HepG2 (cell line): Measurements from ENCODE around the gene PSAPL1. TPM values are rescaled to one million over a fixed set of nuclear protein-coding genes. Genes with fewer than 3 reads are reported as not detected.

Experiments
- ATAC-seq: fragments of 200-7000 bp; cut with Tn5 transposase; 3 replicates; pipeline ENCODE4 v1.9.1; 2020; ENCODE audit warnings: mild to moderate bottlenecking, moderate library complexity
- BruUV-seq: library from RNA; stranded (reverse); fragments of 400-500 nt; replicated peaks from 2 replicates; lab custom pipeline; 2021; lab: Mats Ljungman, UMichigan
- CTCF ChIA-PET: fragments of 300-600 bp; formaldehyde crosslinking; extraction: SDS; loops from one replicate; lab custom pipeline; 2021; ENCODE audit warnings: low total read pairs, inconsistent platforms, low intra/inter-chr PET ratio; lab: Yijun Ruan, JAX
- POLR2A ChIA-PET: fragments of 350-600 bp; sonication (Branson Sonifier 250); formaldehyde crosslinking; loops from one replicate; lab custom pipeline; 2020; ENCODE audit warnings: antibody characterized with exemption, inconsistent platforms; lab: Yijun Ruan, JAX
- DNase-seq: peaks from one replicate; pipeline ENCODE4 v3.0.0-alpha.2; 2015; ENCODE audit warnings: low spot score
- FAIRE-seq: peaks from 3 replicates; lab custom pipeline; 2011; peaks lifted over from hg19 to GRCh38; lab: Jason Lieb, UNC
- H2AFZ ChIP-seq: one replicate; pipeline ENCODE4 v1.6.1; 2011; ENCODE audit warnings: low read length, inconsistent platforms
- H3K27ac ChIP-seq: fragments of 300-600 bp; 3 replicates; pipeline ENCODE4 v1.8.0; 2011; ENCODE audit warnings: mixed run types, mild to moderate bottlenecking, mixed read lengths, low read length, inconsistent platforms; ENCODE audit not compliant: insufficient read depth; ENCODE audit errors: extremely low read length
- H3K27me3 ChIP-seq, 2 experiments: fragments of 200-600 bp in 1 of 2; 2 replicates in 1 of 2; 3 replicates in 1 of 2; pipeline versions ENCODE4 v1.6.0 to v1.8.0; 2011; ENCODE audit warnings: low read length in 2 of 2, mild to moderate bottlenecking in 2 of 2, moderate library complexity in 2 of 2, inconsistent platforms in 1 of 2; ENCODE audit not compliant: insufficient read depth in 2 of 2, control insufficient read depth in 1 of 2
- H3K36me3 ChIP-seq, 2 experiments: fragments of 200-600 bp in 1 of 2; replicated peaks in 1 of 2; 2 replicates in 1 of 2; 3 replicates in 1 of 2; pipeline versions ENCODE4 v1.5.1 to v1.8.0; 2011; ENCODE audit warnings: low read length in 2 of 2, inconsistent platforms in 1 of 2; ENCODE audit not compliant: insufficient read depth in 2 of 2, control insufficient read depth in 1 of 2
- H3K4me1 ChIP-seq: 2 replicates; pipeline ENCODE4 v1.5.1; 2012; ENCODE audit warnings: low read length, inconsistent platforms; ENCODE audit not compliant: insufficient read depth
- H3K4me2 ChIP-seq: 2 replicates; pipeline ENCODE4 v1.6.0; 2011; ENCODE audit warnings: low read depth, low read length, inconsistent platforms
- H3K4me3 ChIP-seq, 3 experiments: fragments of 200-600 bp in 1 of 3; sonication (generic), shearing (Covaris generic) in 1 of 3; replicated peaks in 1 of 3; 2 replicates each; pipeline ENCODE4 v1.5.1; 2011 to 2016; ENCODE audit warnings: low read length in 3 of 3, inconsistent platforms in 2 of 3, low read depth in 2 of 3, mild to moderate bottlenecking in 2 of 3, control low read depth in 1 of 3, mixed read lengths in 1 of 3; ENCODE audit not compliant: insufficient read depth in 1 of 3
- H3K79me2 ChIP-seq: one replicate; pipeline ENCODE4 v1.6.1; 2011; ENCODE audit warnings: low read length, inconsistent platforms; ENCODE audit not compliant: insufficient read depth
- H3K9ac ChIP-seq: 2 replicates; pipeline ENCODE4 v1.6.0; 2011; ENCODE audit warnings: mild to moderate bottlenecking, low read depth, low read length, inconsistent platforms; ENCODE audit not compliant: insufficient read depth
- H3K9me3 ChIP-seq: 2 replicates; pipeline ENCODE4 v1.5.1; 2012; ENCODE audit warnings: mild to moderate bottlenecking, low read length
- H4K20me1 ChIP-seq: 2 replicates; pipeline ENCODE4 v1.6.0; 2011; ENCODE audit warnings: inconsistent platforms, mild to moderate bottlenecking, low read length, moderate library complexity; ENCODE audit not compliant: insufficient read depth
- CEBPG ChIP-seq: IDR thresholded peaks from 2 replicates; pipeline ENCODE4 v1.6.1; 2016
- HIVEP1 ChIP-seq: sonication (generic); formaldehyde crosslinking; IDR thresholded peaks from 2 replicates; pipeline ENCODE4 v1.4.0; 2020; ENCODE audit warnings: mild to moderate bottlenecking, missing genetic modification reagents
- MIER2 ChIP-seq: IDR thresholded peaks from 2 replicates; pipeline ENCODE4 v1.6.1; 2016; ENCODE audit warnings: missing biosample characterization, missing genetic modification reagents
- NFYC ChIP-seq: IDR thresholded peaks from 2 replicates; pipeline ENCODE4 v1.6.1; 2016; ENCODE audit warnings: missing genetic modification reagents, missing compliant biosample characterization
- PCBP1 ChIP-seq: fragments of 200-400 bp; formaldehyde crosslinking; IDR thresholded peaks from 2 replicates; pipeline ENCODE4 v1.6.1; 2017; ENCODE audit warnings: mild to moderate bottlenecking, low read depth, low read length, borderline replicate concordance
- POGZ ChIP-seq: sonication (generic); formaldehyde crosslinking; IDR thresholded peaks from 2 replicates; pipeline ENCODE4 v1.4.0; 2020; ENCODE audit warnings: mild to moderate bottlenecking, missing genetic modification reagents
- RFXAP ChIP-seq: sonication (generic); formaldehyde crosslinking; IDR thresholded peaks from 2 replicates; pipeline ENCODE4 v1.4.0; 2020; ENCODE audit warnings: missing genetic modification reagents, borderline replicate concordance
- RXRA ChIP-seq: sonication (generic); formaldehyde crosslinking; IDR thresholded peaks from 2 replicates; pipeline ENCODE4 v1.5.1; 2020; ENCODE audit warnings: missing genetic modification reagents
- ZC3H4 ChIP-seq: sonication (generic); formaldehyde crosslinking; IDR thresholded peaks from 2 replicates; pipeline ENCODE4 v1.4.0; 2020; ENCODE audit warnings: missing genetic modification reagents, borderline replicate concordance
- ZFX ChIP-seq: sonication (generic); formaldehyde crosslinking; IDR thresholded peaks from 2 replicates; pipeline ENCODE4 v1.4.0; 2020; ENCODE audit warnings: mild to moderate bottlenecking, low read depth, missing genetic modification reagents, moderate library complexity
- ZNF589 ChIP-seq: sonication (generic); formaldehyde crosslinking; conservative IDR thresholded peaks from 2 replicates; pipeline ENCODE4 v1.8.0; 2022; ENCODE audit warnings: mild to moderate bottlenecking, moderate library complexity, missing genetic modification reagents
- ZSCAN12 ChIP-seq: sonication (generic); formaldehyde crosslinking; IDR thresholded peaks from 2 replicates; pipeline ENCODE4 v1.9.0; 2021; ENCODE audit warnings: mild to moderate bottlenecking, missing genetic modification reagents
- WGBS: methylation state at CpG from one replicate; pipeline ENCODE4 v1.1.6; 2017; ENCODE audit warnings: low lambda C conversion rate; 5-methylcytosine and 5-hydroxymethylcytosine counted together
- in situ Hi-C: cut with HindIII; loops from 2 replicates; pipeline ENCODE4 v1.10.0; 2017; ENCODE audit warnings: low pct_unique_long_range_greater_than_20kb; ENCODE audit not compliant: extremely low pct_ligation_motif_present
- intact Hi-C: fragments of 100-400 bp; cut with micrococcal nuclease; formaldehyde crosslinking; loops from one replicate; pipeline ENCODE4 v1.10.0; 2022; ENCODE audit not compliant: unreplicated experiment
- polyA plus RNA-seq, 8 experiments: library from polyadenylated mRNA; depleted of rRNA in 3 of 8; stranded (reverse) in 7 of 8; unstranded in 1 of 8; fragments of >200 nt; fragmentation: Illumina TruSeq in 4 of 8; extraction: Trizol in 4 of 8; gene quantifications; 2 replicates each; pipeline versions ENCODE4 v1.2.1 to v1.2.3, GENCODE V29; 2011 to 2016; ENCODE audit warnings: low read depth in 4 of 8, missing spikeins in 1 of 8, mixed read lengths in 1 of 8; ENCODE audit not compliant: insufficient read depth in 1 of 8
- total RNA-seq, 5 experiments: library from RNA; depleted of rRNA; stranded (reverse); fragments of >200 nt; fragmentation: Illumina TruSeq; extraction: Trizol; gene quantifications; 2 replicates each; pipeline ENCODE4 v1.2.3, GENCODE V29; 2016; ENCODE audit warnings: low read depth in 1 of 5
- TF ChIP-seq, protein P1 (sequence below): sonication (generic); formaldehyde crosslinking; IDR thresholded peaks from 2 replicates; pipeline ENCODE4 v1.8.0; 2022; ENCODE audit warnings: missing genetic modification reagents, low read depth, mild to moderate bottlenecking, borderline replicate concordance
- TF ChIP-seq, protein P2 (sequence below): sonication (generic); formaldehyde crosslinking; IDR thresholded peaks from 2 replicates; pipeline ENCODE4 v1.5.0; 2020; ENCODE audit warnings: mild to moderate bottlenecking, missing genetic modification reagents, borderline replicate concordance
- TF ChIP-seq, protein P3 (sequence below): sonication (generic); formaldehyde crosslinking; IDR thresholded peaks from 2 replicates; pipeline ENCODE4 v1.4.0; 2020; ENCODE audit warnings: mild to moderate bottlenecking, missing genetic modification reagents

The PSAPL1 gene
- total and polyA plus RNA-seq, 2 of the 13 experiments (the other 11 are each of a cell fraction or from before 2014, with no cell fraction given) = 0.02 to 0.16 TPM

- Histone ChIP-seq H3K9ac (no peak overlapping the region), H3K27me3 (peaks cover 14 to 65% of the 10 kb centered on the region in 2 experiments; a peak in 4 of 5 replicates), H3K9me3 (no peaks in the 10 kb centered on the region), H3K4me2 (no peak overlapping the region), H4K20me1 (no peaks in the 10 kb centered on the region), H3K36me3 (no peaks in the 10 kb centered on the region), H3K27ac (no peak overlapping the region), H2AFZ (no peak overlapping the region), H3K79me2 (no peaks in the 10 kb centered on the region), H3K4me3 (no peak overlapping the region), H3K4me1 (peaks cover 9% of the 10 kb centered on the region)
- intact Hi-C loops = no loop called here
- CTCF ChIA-PET = no interaction called here
- WGBS = 37% methylated on average over 15 of the region's 16 CpGs
- FAIRE-seq (no peak), ATAC-seq (no peak), DNase-seq (no peak)
- POLR2A ChIA-PET = no interaction called here
- no TSS peak for BruUV-seq
- in situ Hi-C loops = no loop called here
- no peak for TF ChIP-seq CEBPG (CRISPR knock-in tag)
- no peak for TF ChIP-seq HIVEP1 (CRISPR knock-in tag)
- no peak for TF ChIP-seq ZC3H4 (CRISPR knock-in tag)
- TF ChIP-seq PCBP1 = no peak
- TF ChIP-seq ZNF589 (CRISPR knock-in tag) = no peak
- TF ChIP-seq, protein P1, sequence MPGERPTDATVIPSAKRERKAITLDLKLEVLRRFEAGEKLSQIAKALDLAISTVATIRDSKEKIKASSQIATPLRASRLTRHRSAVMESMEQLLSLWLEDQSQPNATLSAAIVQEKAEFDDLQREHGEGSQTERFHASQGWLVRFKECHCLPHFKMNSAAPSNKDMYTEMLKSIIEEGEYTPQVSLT (CRISPR knock-in tag) = no peak
- no peak for TF ChIP-seq RXRA
- TF ChIP-seq, protein P2, sequence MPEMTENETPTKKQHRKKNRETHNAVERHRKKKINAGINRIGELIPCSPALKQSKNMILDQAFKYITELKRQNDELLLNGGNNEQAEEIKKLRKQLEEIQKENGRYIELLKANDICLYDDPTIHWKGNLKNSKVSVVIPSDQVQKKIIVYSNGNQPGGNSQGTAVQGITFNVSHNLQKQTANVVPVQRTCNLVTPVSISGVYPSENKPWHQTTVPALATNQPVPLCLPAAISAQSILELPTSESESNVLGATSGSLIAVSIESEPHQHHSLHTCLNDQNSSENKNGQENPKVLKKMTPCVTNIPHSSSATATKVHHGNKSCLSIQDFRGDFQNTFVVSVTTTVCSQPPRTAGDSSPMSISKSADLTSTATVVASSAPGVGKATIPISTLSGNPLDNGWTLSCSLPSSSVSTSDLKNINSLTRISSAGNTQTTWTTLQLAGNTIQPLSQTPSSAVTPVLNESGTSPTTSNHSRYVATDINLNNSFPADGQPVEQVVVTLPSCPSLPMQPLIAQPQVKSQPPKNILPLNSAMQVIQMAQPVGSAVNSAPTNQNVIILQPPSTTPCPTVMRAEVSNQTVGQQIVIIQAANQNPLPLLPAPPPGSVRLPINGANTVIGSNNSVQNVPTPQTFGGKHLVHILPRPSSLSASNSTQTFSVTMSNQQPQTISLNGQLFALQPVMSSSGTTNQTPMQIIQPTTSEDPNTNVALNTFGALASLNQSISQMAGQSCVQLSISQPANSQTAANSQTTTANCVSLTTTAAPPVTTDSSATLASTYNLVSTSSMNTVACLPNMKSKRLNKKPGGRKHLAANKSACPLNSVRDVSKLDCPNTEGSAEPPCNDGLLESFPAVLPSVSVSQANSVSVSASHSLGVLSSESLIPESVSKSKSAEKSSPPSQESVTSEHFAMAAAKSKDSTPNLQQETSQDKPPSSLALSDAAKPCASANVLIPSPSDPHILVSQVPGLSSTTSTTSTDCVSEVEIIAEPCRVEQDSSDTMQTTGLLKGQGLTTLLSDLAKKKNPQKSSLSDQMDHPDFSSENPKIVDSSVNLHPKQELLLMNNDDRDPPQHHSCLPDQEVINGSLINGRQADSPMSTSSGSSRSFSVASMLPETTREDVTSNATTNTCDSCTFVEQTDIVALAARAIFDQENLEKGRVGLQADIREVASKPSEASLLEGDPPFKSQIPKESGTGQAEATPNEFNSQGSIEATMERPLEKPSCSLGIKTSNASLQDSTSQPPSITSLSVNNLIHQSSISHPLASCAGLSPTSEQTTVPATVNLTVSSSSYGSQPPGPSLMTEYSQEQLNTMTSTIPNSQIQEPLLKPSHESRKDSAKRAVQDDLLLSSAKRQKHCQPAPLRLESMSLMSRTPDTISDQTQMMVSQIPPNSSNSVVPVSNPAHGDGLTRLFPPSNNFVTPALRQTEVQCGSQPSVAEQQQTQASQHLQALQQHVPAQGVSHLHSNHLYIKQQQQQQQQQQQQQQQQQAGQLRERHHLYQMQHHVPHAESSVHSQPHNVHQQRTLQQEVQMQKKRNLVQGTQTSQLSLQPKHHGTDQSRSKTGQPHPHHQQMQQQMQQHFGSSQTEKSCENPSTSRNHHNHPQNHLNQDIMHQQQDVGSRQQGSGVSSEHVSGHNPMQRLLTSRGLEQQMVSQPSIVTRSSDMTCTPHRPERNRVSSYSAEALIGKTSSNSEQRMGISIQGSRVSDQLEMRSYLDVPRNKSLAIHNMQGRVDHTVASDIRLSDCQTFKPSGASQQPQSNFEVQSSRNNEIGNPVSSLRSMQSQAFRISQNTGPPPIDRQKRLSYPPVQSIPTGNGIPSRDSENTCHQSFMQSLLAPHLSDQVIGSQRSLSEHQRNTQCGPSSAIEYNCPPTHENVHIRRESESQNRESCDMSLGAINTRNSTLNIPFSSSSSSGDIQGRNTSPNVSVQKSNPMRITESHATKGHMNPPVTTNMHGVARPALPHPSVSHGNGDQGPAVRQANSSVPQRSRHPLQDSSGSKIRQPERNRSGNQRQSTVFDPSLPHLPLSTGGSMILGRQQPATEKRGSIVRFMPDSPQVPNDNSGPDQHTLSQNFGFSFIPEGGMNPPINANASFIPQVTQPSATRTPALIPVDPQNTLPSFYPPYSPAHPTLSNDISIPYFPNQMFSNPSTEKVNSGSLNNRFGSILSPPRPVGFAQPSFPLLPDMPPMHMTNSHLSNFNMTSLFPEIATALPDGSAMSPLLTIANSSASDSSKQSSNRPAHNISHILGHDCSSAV (CRISPR knock-in tag) = no peak
- TF ChIP-seq POGZ = no peak
- no peak for TF ChIP-seq ZSCAN12 (CRISPR knock-in tag)
- no peak for TF ChIP-seq RFXAP
- TF ChIP-seq NFYC (CRISPR knock-in tag) = no peak
- no peak for TF ChIP-seq ZFX (CRISPR knock-in tag)
- TF ChIP-seq, protein P3, sequence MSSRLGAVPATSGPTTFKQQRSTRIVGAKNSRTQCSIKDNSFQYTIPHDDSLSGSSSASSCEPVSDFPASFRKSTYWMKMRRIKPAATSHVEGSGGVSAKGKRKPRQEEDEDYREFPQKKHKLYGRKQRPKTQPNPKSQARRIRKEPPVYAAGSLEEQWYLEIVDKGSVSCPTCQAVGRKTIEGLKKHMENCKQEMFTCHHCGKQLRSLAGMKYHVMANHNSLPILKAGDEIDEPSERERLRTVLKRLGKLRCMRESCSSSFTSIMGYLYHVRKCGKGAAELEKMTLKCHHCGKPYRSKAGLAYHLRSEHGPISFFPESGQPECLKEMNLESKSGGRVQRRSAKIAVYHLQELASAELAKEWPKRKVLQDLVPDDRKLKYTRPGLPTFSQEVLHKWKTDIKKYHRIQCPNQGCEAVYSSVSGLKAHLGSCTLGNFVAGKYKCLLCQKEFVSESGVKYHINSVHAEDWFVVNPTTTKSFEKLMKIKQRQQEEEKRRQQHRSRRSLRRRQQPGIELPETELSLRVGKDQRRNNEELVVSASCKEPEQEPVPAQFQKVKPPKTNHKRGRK = no peak
- TF ChIP-seq MIER2 (CRISPR knock-in tag) = no peak
Observed at GRCh38 chr4:7428261-7429068, 6.3 kb downstream of the PSAPL1 start.
